NCI-H1048 (cell line): ENCODE data around the gene ICAM4.
"Not testable (repeated sequence)": the region's sequence is repeated elsewhere in the genome, so short reads cannot be mapped to it uniquely, and the experiment has no call there.

Source experiments
- DNase-seq: peaks from one replicate; lab custom pipeline; 2025; lab: John Stamatoyannopoulos, UW

The ICAM4 gene

GRCh38 chr19:10286803-10287737 lies at the start of gene ICAM4:
Gene ICAM4 (plus strand): TSS chr19:10286955. CDS start chr19:10287013, 58 bp downstream.
- DNase-seq, result no peak

- no peak for DNase-seq
Measured at GRCh38 chr19:10237702-10238101, 49.1 kb upstream of the ICAM4 start.

GRCh38 chr19:10238172-10238783 lies 48.5 kb upstream of the ICAM4 start:
- no peak for DNase-seq

- not testable (repeated sequence) for DNase-seq
Measured at GRCh38 chr19:10241826-10242449, 44.8 kb upstream of the ICAM4 start.

- no peak for DNase-seq
Measured at GRCh38 chr19:10243606-10244005, 43.1 kb upstream of the ICAM4 start.

GRCh38 chr19:10245189-10245939 lies 41.4 kb upstream of the ICAM4 start:
- no peak for DNase-seq

- DNase-seq, result no peak
Measured at GRCh38 chr19:10246511-10246910, 40.2 kb upstream of the ICAM4 start.

- DNase-seq, result peak; percentile 97
Measured at GRCh38 chr19:10251792-10252694, 34.7 kb upstream of the ICAM4 start, which contains the start of gene MRPL4. Gene MRPL4 (plus strand): TSS chr19:10252214. CDS start chr19:10252254, 40 bp downstream.

- DNase-seq, result no peak
Measured at GRCh38 chr19:10252707-10253106, 34.0 kb upstream of the ICAM4 start.

GRCh38 chr19:10254244-10254643 lies 32.5 kb upstream of the ICAM4 start:
- DNase-seq, result no peak

GRCh38 chr19:10255358-10255757 lies 31.4 kb upstream of the ICAM4 start:
- DNase-seq, result no peak

- no peak for DNase-seq
Measured at GRCh38 chr19:10256551-10256950, 30.2 kb upstream of the ICAM4 start.

GRCh38 chr19:10256970-10257615 lies 29.7 kb upstream of the ICAM4 start:
- DNase-seq, result no peak

GRCh38 chr19:10258080-10258710 lies 28.6 kb upstream of the ICAM4 start:
- DNase-seq, result no peak

GRCh38 chr19:10259162-10259905 lies 27.4 kb upstream of the ICAM4 start:
- DNase-seq, result peak; percentile 79

- DNase-seq, result no peak
Measured at GRCh38 chr19:10260141-10260584, 26.6 kb upstream of the ICAM4 start.

- DNase-seq, result no peak
Measured at GRCh38 chr19:10262771-10263170, 24.0 kb upstream of the ICAM4 start.

GRCh38 chr19:10266706-10267105 lies 20.0 kb upstream of the ICAM4 start:
- DNase-seq, result no peak

GRCh38 chr19:10268071-10268470 lies 18.7 kb upstream of the ICAM4 start:
- no peak for DNase-seq
